NCI-H2196 treated with DMSO at 0.1 percent for 48 hours (cell line): Measurements from ENCODE around the gene SEC22B.
"Not testable (repeated sequence)": the region's sequence is repeated elsewhere in the genome, so short reads cannot be mapped to it uniquely, and the experiment has no call there.

ENCODE experiments used
- DNase-seq: peaks from one replicate; lab custom pipeline; 2025; ENCODE audit not compliant: unreplicated experiment; lab: John Stamatoyannopoulos, UW

SEC22B gene

DNA sequence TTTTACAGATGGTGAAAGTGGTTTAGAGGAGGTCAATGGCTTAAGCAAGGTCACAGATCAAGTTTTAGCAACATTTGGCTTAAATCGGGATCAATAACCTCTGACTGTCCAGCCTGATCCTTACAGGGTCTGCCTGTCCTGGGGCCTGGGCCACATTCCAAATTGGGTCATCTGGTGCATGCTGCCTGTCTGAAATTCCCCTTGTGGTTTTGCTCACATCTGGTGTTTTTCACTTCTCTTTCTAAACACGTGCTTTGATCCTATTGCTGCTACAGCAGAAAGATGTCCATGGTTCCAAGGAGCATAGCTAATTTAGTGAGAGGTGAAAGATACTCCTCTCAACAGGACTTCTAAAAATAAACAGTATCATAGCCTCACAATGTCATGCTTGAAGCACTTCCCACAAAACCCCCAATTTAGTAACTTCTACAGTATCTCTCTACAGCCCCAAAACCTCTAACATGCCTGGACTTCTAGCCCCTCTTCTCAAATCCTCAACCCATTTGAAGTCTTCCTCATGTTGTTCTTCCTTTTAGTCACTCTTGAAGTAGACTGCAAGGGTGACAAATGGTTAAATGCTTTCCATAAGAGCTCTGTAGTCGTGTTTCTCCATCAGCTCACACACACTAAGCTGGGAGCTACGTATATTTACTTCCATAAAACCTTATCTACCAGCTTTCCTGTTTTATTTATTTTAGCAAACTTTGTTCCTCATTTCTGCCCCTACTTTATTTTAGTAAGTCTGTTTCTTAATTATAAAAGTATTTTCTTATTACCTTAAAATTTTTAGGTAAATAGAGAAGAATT lies 58.7 kb downstream of the SEC22B start:
- DNase-seq, result not testable (repeated sequence)

GRCh38 chr1:120116094-120116493 lies 60.2 kb downstream of the SEC22B start:
- not testable (repeated sequence) for DNase-seq

- not testable (repeated sequence) for DNase-seq
These were observed 63.2 kb downstream of the SEC22B start for GRCh38 chr1:120113134-120113533.

- DNase-seq, result not testable (repeated sequence)
These were observed 64.1 kb downstream of the SEC22B start for GRCh38 chr1:120112212-120112611.

GRCh38 chr1:120111771-120112170 lies 64.5 kb downstream of the SEC22B start:
- not testable (repeated sequence) for DNase-seq

DNA sequence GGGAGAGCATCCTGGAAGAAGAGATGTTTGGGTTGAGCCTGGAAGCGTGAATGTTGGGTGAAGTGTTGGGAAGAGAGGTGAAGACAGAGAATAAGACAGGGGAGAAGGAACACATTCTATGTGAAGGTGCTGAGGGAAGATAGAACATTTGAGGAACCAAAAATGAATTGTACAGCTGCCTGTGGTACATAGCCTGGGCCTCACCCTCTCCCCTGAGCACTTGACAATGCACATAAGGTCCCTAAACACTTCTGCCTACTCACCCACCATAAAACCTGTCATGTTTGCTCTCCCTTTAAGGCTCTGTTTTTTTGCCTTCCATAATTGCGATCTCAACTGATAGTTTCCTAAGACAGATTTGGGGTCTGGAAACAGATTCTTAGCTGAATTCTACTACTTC lies 65.3 kb downstream of the SEC22B start:
- not testable (repeated sequence) for DNase-seq

GRCh38 chr1:120109656-120110055 lies 66.7 kb downstream of the SEC22B start:
- DNase-seq, result not testable (repeated sequence)

DNA sequence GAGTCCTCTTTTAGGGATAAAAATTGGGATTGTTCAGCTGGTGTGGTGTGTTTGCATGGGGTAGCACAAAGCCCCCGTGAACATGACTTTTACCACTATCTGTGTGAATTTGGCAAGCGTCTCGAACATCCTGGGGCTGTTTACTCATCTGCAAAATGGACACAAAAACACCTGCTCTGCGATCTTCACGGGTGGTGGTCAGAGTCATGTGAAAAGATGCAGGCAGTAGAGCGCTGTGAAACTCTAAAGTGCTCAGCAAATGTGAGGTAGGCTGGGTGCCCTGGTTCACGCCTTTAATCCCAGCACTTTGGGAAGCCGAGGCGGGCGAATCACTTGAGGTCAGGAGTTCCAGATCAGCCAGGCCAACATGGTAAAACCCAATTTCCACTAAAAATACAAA lies 67.1 kb downstream of the SEC22B start:
- DNase-seq, result not testable (repeated sequence)

DNA sequence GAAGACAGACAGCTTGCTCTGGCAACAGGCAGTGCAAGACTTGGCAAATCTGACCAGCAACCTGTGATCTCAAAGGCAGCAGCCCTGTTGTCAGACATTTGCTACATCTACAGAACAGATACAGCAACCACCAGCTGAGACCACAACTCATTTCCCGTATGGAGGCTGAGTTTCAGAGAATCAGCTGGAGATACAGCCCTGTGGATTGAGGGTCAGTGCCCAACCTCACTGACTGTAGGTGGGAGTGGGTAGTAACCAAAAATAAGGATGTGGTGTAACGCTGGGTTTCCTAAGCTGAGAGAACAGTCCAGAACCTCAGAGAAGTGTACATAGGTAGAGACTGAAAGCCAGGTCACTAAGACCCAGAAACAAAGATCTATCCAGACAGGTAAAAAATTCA lies 71.0 kb downstream of the SEC22B start:
- DNase-seq, result not testable (repeated sequence)

- DNase-seq, result not testable (repeated sequence)
These were observed 72.6 kb downstream of the SEC22B start for GRCh38 chr1:120103768-120104167.

- DNase-seq, result not testable (repeated sequence)
These were observed 74.7 kb downstream of the SEC22B start for GRCh38 chr1:120101593-120101992.
